8988T (cell line): ENCODE data around the gene MARK4.
"Not testable (repeated sequence)": the region's sequence is repeated elsewhere in the genome, so short reads cannot be mapped to it uniquely, and the experiment has no call there.

Source experiments
- DNase-seq: peaks from one replicate; pipeline ENCODE4 v3.0.0; 2011

Gene MARK4

DNA sequence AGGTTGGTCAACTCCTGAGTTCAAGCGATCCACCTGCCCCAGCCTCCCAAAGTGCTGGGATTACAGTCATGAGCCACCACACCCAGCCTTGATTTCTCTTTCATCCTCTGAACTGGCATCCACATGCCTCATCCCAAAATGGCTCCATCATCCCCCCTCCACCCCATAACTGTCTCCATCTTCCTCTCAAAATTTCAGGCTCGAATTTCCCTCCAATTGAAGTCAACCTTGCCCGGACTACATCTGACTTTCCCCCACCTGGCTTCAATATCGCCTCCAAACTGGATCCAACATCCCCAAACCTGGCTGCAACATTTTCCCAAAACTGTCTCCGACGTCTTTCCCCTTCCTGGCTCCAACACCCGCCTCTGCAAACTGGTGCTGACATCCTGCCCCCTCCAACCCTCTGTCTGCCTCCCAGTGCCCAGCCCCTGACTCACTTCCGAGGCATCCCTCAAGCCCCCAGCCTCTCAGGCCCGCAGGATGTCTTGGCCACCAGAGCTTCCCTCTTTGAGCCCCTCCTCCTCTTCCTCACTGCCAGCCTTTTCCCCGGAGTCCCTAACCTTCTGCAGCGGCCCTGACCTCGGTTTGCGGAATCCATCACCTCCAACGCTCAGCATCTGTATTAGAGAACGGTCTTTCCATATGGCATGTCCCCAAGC, 6.8 kb upstream of the MARK4 start:
- no peak for DNase-seq

DNA sequence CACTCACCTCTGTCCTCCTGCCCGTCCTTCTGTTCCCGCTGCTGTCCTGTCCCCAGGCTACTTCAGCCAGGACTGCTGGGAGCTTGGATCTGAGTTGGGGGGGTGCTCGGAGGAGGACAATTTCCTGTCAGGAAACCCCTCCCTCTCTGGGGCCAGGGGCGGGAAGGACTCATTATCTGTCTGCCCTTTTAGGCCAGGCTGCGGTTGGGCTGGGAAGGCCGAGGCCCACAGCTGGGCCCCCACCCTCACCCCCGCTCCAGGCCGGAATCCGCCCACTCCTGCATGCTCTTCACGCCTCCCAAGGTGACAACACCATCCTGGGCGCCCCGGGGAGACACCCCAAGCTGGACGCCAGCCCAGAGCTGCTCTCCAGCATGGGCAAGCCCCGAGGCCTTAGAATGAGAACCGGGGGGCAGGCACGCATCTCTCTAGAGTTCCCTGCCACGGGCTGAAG, 5.7 kb upstream of the MARK4 start, which contains the start of gene EXOC3L2:
Gene EXOC3L2 (minus strand): TSS at position 74 of the 454 bp plus-strand sequence. CDS start 6,362 bp downstream, outside the sequence.
- DNase-seq = no peak

GRCh38 chr19:45245826-45246225, 5.2 kb upstream of the MARK4 start:
- no peak for DNase-seq

DNA sequence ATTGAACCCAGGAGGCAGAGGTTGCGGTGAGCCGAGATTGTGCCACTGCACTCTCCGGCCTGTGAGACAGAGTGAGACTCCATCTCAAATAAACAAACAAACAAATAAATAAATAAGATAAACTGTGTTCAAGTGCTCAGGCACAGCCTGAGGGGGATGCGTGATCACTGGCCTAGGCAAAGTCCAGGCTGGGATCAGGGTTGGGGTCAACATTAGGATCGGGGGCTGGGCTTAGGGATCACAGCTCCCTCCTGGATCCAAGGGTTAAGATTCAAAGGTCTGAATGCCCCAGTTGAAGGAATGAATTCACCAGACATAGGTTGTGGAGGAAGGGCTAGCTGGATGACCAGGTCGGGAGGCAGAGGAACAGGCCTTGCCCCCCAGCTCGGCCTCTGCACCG, 3.9 kb upstream of the MARK4 start:
- no peak for DNase-seq

GRCh38 chr19:45249261-45250033, 1.6 kb upstream of the MARK4 start:
- DNase-seq = no peak

DNA sequence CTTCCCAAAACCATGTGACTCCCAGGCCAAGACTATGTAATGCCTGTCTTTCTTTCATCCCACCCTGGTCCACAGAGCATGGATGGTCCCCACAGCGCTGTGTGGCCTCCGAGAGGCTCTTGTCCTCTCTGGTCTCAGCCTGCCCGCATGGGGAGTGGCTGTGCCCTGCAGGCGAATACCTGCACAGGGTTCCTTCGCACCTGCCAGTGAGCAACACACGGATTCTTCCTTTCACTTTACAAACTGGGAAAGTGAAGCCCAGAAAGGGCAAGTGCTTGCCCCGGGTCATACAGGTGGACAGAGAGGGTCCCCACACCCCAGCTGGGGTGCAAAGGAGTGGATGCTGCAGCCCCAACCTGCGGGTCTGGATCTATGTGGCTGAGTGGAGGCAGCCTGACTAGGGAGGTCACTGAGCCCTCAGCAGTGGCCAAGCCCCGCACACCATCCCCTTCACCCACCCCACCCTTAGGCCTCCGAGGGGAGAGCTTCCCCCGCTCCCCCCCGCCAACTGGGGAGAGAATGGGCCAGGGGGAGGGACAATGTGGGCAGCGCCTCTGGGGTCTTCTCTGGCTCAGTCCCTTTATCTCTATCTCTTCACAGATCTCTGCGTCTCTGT, 747 bp upstream of the MARK4 start:
- DNase-seq = no peak

- no peak for DNase-seq
Measured at GRCh38 chr19:45251452-45252354, 632 bp downstream of the MARK4 start.

DNA sequence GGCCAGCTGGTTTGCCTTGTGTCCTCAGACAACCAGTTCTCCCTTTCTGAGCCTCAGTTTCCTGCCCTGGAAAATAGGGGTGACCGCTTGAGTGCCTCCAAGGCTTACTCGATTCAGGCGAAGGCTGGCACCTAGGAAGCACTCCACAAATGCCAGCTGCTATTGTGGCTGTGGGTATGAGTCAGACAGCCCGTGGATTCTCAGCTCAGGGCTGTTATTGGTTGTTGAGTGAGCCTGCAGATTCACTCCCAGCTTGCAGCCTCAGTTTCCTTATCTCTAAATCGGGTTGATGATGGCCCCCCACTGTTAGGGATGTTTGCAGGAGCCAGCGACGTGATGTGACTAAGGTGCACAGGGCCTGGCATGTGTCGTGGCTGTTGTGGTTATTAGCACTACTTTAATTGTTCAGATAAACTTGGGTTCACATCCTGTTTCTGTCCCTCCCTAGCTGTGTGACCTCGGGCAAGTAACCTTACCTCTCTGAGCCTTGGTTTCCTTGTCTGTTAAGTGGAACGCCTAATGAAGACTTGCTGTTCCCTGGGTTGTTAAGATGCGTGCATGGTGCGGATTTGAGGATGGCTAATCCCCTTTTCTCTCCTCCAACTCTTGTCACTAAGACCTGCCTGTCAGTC, 2.4 kb downstream of the MARK4 start:
- no peak for DNase-seq

GRCh38 chr19:45254044-45254531, 3.0 kb downstream of the MARK4 start:
- no peak for DNase-seq

DNA sequence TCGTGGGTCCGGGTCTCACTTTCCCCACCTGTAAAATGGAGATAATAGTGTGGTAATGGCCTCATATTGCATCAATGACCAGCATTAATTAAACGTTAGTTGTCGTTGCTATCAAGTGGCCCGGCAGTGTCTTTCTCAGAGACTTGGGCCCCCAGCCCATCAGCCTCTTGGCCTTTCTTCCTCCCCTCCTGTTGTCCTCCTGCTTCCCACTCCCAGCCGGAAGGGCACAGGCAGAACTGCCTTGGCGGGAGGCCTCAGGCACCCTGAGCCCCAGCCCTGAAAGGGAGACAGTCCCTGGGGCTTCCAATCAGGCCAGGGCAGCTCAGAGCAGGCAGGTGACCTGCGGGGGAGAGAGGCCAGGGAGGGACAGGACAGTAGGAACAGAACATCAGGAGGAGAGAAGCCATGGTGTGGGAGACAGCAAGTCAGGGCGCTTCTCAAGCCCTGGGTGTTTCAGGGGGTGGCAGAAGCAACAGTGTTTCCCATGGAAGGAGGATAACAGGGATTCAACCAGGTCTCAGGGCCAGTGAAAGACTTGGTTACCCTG, 4.6 kb downstream of the MARK4 start:
- no peak for DNase-seq

DNA sequence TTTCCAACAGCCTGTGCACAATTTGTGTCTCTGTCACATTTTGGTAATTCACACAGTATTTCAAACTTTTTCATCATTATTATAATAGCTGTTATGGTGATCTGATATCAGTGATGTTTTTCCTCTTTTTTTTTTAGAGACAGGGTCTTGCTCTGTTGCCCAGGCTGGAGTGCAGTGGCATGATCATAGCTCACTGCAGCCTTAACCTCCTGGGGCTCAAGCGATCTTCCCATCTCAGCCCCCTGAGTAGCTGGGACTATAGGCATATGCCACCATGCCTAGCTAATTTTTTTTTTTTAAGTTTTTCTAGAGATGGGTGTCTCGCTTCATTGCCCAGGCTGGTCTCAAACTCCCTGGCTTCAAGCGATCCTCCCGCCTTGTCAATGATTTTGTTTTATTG, 5.8 kb downstream of the MARK4 start:
- DNase-seq = no peak

DNA sequence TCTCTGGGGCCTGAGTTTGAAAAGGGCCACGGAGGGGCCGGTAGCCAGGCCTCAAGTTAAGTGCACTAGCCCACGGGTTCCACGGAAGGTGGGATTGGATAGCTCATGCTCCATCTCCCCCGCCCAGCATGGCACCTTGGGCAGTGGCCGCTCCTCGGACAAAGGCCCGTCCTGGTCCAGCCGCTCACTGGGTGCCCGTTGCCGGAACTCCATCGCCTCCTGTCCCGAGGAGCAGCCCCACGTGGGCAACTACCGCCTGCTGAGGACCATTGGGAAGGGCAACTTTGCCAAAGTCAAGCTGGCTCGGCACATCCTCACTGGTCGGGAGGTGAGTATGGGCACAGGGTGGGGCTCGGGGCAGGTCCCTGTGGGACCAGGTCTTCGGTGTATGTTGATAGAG, 7.8 kb downstream of the MARK4 start:
- DNase-seq = no peak

- no peak for DNase-seq
Measured at GRCh38 chr19:45262570-45262969, 11.5 kb downstream of the MARK4 start.

- DNase-seq = no peak
Measured at GRCh38 chr19:45263013-45263412, 11.9 kb downstream of the MARK4 start.

- DNase-seq = no peak
Measured at GRCh38 chr19:45264781-45265317, 13.8 kb downstream of the MARK4 start.

- DNase-seq = no peak
Measured at GRCh38 chr19:45265375-45265774, 14.3 kb downstream of the MARK4 start.

DNA sequence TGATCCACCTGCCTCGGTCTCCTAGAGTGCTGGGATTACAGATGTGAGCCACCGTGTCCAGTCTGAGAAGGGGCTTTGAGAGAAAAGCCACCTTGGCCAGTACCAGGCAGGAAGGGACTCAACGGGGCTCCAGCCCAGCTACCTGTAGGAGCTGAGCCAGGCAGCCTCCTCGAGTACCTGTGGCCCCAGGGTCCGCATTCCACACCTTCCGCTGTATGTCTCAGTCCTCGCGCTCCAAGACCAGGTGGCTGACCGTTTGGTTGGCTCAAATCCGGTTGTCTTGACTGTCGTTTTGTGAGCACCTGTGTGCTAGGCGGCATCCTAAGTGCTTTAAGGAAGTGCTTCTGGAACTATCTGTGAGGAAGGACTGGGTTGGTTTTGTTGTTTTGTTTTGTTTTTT, 16.2 kb downstream of the MARK4 start:
- no peak for DNase-seq

- not testable (repeated sequence) for DNase-seq
Measured at GRCh38 chr19:45269939-45270338, 18.9 kb downstream of the MARK4 start.

DNA sequence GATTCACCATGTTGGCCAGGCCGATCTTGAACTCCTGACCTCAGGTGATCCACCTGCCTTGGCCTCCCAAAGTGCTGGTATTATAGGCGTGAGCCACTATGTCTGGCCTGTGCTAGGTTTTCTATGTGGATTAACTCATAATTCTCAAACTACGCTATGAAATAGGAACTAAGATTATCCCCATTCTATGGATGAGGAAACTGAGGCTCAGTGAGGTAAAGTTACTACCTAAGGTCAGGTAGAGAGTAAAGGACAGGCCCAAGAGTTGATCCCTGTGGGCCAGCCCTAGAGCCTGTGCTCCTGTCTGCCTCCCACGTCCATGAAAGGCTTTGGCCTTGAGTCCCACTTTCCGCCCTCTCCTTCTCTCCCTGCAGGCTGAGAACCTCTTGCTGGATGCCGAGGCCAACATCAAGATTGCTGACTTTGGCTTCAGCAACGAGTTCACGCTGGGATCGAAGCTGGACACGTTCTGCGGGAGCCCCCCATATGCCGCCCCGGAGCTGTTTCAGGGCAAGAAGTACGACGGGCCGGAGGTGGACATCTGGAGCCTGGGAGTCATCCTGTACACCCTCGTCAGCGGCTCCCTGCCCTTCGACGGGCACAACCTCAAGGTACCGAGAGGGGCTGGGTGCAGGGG, 20.1 kb downstream of the MARK4 start:
- DNase-seq = no peak

- no peak for DNase-seq
Measured at GRCh38 chr19:45271735-45272108, 20.7 kb downstream of the MARK4 start.

GRCh38 chr19:45273521-45273855, 22.4 kb downstream of the MARK4 start:
- DNase-seq = no peak
